GM19328 (cell line): ENCODE results near the gene SPIC.

Experiments used
- ATAC-seq: cut with Tn5 transposase; IDR thresholded peaks from one replicate; pipeline ENCODE4 v1.9.1; 2021; ENCODE audit warnings: mild to moderate bottlenecking, moderate library complexity; ENCODE audit not compliant: unreplicated experiment

Gene SPIC

DNA sequence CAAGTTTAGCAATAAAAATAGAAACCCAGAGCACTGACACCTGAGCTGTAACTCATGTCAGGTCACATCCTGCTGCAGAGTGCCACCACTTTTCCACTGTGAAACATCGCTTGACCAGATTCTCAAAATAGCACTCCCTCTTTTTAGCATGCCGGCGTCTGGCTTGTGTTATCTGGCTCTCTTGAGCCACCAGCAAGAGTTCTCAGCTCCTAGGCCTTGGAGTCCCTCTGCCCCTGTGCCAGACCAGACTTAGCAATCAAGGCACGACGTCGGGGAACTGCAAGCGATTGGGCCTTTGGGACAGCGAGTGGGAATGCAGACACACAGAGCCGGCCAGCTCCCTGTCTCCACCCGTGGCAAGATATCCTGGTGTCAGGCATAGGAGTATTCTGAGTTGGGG is 52.5 kb downstream of the SPIC start:
- ATAC-seq = no peak

- no peak for ATAC-seq
Measured at GRCh38 chr12:101536069-101536674, 61.0 kb downstream of the SPIC start.
